DND-41 (cell line): ENCODE data around the gene ACAP1.

Experiments used
- CTCF ChIP-seq: IDR thresholded peaks from 2 replicates; pipeline ENCODE4 v1.5.1; 2012; ENCODE audit warnings: borderline replicate concordance, low read length, moderate library complexity, mild to moderate bottlenecking; ENCODE audit not compliant: poor library complexity, severe bottlenecking; ENCODE audit errors: extremely low read depth
- EZH2 ChIP-seq: IDR thresholded peaks from 3 replicates; pipeline ENCODE4 v1.6.1; 2012; ENCODE audit warnings: borderline replicate concordance, low read depth, mild to moderate bottlenecking, moderate library complexity, low read length, inconsistent platforms; ENCODE audit not compliant: severe bottlenecking

- TF ChIP-seq CTCF: no peak
- no peak for TF ChIP-seq EZH2
Measured at GRCh38 chr17:7370853-7371252, 34.5 kb downstream of the ACAP1 start.
